OCI-LY3 (cell line): ENCODE data around the gene DUSP14.

Experiments
- H2AFZ ChIP-seq: fragments of 200-600, 300-600 bp; shearing (Covaris generic); 2 replicates; pipeline ENCODE4 v1.6.0; 2014; ENCODE audit warnings: antibody characterized with exemption, low read depth, low read length
- H3K27ac ChIP-seq: fragments of 200-600, 300-600 bp; sonication (generic); 2 replicates; pipeline ENCODE4 v1.5.1; 2014; ENCODE audit warnings: mild to moderate bottlenecking, low read length, moderate library complexity, mixed read lengths
- H3K27me3 ChIP-seq: fragments of 200-600, 300-600 bp; sonication (generic); 2 replicates; pipeline ENCODE4 v1.6.1; 2014; ENCODE audit warnings: low read depth, low read length, mixed read lengths
- H3K36me3 ChIP-seq: fragments of 200-600, 300-600 bp; sonication (generic); replicated peaks from 2 replicates; pipeline ENCODE3; 2014; ENCODE audit warnings: low read depth, low read length, mixed read lengths
- H3K4me1 ChIP-seq: fragments of 300-600, 200-600 bp; sonication (generic); 2 replicates; pipeline ENCODE4 v1.6.1; 2014; ENCODE audit warnings: low read length, mixed read lengths
- H3K4me2 ChIP-seq: fragments of 200-600, 300-600 bp; sonication (generic); 2 replicates; pipeline ENCODE4 v1.6.1; 2014; ENCODE audit warnings: low read length, mixed read lengths
- H3K4me3 ChIP-seq: fragments of 300-600, 200-600 bp; sonication (generic); 2 replicates; pipeline ENCODE4 v1.5.1; 2014; ENCODE audit warnings: antibody characterized with exemption, mild to moderate bottlenecking, low read length, moderate library complexity
- H3K79me2 ChIP-seq: fragments of 300-600, 200-600 bp; shearing (Covaris generic); 2 replicates; pipeline ENCODE4 v1.6.1; 2014; ENCODE audit warnings: mild to moderate bottlenecking, low read length, mixed read lengths
- H3K9ac ChIP-seq: fragments of 300-600, 200-600 bp; shearing (Covaris generic); 2 replicates; pipeline ENCODE4 v1.6.0; 2014; ENCODE audit warnings: mild to moderate bottlenecking, low read length, moderate library complexity
- H3K9me3 ChIP-seq: fragments of 200-600, 300-600 bp; shearing (Covaris generic); 2 replicates; pipeline ENCODE4 v1.6.1; 2014; ENCODE audit warnings: low read length, mixed read lengths; ENCODE audit not compliant: insufficient read depth
- H4K20me1 ChIP-seq: fragments of 200-600, 300-600 bp; sonication (generic); 2 replicates; pipeline ENCODE4 v1.6.1; 2016; ENCODE audit warnings: low read length, mixed read lengths; ENCODE audit not compliant: insufficient read depth
- EZH2phosphoT487 ChIP-seq: fragments of 200-600 bp; shearing (Covaris generic); IDR thresholded peaks from 2 replicates; pipeline ENCODE4 v1.6.1; 2018; ENCODE audit warnings: antibody characterized with exemption, mixed run types, low read depth
- TF ChIP-seq, protein P1 (sequence below): fragments of 200-600, 300-600 bp; sonication (generic); IDR thresholded peaks from 2 replicates; pipeline ENCODE4 v1.5.1; 2014; ENCODE audit warnings: antibody characterized with exemption, low read length, low read depth

DUSP14 gene

DNA sequence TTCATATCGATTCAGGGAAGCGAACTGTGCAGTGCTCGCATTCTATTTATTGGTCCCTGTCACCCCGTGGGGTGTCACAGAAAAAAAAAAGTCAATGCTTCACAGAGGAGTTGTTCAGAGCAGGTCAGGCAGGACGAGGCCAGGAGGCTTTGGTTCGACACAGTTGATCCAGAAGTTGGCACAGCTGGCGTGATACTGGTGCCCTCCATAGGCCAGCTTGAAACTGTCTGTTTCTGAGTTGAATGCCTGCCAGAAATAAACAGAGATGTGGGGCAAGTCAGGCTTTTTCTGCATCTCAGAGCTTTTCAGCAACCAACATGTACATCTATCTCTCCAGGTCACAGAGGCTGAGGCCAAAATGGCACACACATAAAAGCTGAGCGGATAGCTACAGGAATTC is 29.1 kb downstream of the DUSP14 start:
- TF ChIP-seq, protein P1, sequence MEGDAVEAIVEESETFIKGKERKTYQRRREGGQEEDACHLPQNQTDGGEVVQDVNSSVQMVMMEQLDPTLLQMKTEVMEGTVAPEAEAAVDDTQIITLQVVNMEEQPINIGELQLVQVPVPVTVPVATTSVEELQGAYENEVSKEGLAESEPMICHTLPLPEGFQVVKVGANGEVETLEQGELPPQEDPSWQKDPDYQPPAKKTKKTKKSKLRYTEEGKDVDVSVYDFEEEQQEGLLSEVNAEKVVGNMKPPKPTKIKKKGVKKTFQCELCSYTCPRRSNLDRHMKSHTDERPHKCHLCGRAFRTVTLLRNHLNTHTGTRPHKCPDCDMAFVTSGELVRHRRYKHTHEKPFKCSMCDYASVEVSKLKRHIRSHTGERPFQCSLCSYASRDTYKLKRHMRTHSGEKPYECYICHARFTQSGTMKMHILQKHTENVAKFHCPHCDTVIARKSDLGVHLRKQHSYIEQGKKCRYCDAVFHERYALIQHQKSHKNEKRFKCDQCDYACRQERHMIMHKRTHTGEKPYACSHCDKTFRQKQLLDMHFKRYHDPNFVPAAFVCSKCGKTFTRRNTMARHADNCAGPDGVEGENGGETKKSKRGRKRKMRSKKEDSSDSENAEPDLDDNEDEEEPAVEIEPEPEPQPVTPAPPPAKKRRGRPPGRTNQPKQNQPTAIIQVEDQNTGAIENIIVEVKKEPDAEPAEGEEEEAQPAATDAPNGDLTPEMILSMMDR: no peak
- no peak for TF ChIP-seq EZH2phosphoT487
- Histone ChIP-seq H3K4me2 (no peak overlapping the region), H3K27me3 (no peaks in the 10 kb centered on the region), H2AFZ (no peak overlapping the region), H3K4me1 (no peaks in the 10 kb centered on the region), H3K27ac (no peak overlapping the region), H3K36me3 (peaks cover 23% of the 10 kb centered on the region), H3K4me3 (no peak overlapping the region), H3K9me3 (no peaks in the 10 kb centered on the region), H3K9ac (no peak overlapping the region), H3K79me2 (no peaks in the 10 kb centered on the region), H4K20me1 (no peaks in the 10 kb centered on the region)

DNA sequence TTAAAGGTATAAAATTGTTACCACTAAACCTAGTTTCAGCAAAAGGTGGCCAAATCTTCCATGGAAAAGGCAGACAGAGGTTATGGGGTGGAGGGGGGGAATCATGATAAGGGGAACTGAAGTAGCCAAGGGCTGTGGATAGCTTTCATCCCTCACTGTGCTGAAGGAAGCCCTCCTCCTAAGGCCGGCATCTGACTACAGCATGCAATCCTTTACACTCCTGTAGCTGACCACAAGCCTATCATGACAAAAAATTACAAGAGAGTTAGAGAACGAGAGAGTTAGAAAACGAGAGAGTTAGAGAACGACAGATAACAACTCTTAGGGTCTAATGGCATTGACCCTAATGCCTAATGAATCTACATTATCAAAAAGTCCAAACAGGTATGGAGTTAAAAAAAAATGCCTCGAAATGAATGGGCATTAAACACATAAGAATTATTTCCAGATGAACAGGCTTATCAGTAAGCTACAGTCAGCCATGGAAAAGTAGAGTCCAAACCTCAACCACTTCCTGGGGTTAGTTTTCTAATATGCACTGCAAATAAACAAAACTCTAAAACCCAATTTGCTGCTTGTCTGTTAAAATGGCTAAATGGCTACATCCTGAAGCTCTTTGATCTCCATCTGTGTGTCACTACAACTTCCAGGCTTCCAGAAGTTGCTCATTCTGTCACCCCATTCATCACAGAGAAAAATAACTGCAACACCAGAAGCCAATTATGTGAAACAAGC is 29.7 kb downstream of the DUSP14 start:
- Histone ChIP-seq H3K4me2 (no peak overlapping the region), H4K20me1 (no peaks in the 10 kb centered on the region), H3K27me3 (no peaks in the 10 kb centered on the region), H3K9me3 (no peaks in the 10 kb centered on the region), H3K27ac (no peak overlapping the region), H3K4me1 (no peaks in the 10 kb centered on the region), H2AFZ (no peak overlapping the region), H3K4me3 (no peak overlapping the region), H3K9ac (no peak overlapping the region), H3K79me2 (no peaks in the 10 kb centered on the region), H3K36me3 (peaks cover 25% of the 10 kb centered on the region)
- TF ChIP-seq, protein P1: no peak
- no peak for TF ChIP-seq EZH2phosphoT487

DNA sequence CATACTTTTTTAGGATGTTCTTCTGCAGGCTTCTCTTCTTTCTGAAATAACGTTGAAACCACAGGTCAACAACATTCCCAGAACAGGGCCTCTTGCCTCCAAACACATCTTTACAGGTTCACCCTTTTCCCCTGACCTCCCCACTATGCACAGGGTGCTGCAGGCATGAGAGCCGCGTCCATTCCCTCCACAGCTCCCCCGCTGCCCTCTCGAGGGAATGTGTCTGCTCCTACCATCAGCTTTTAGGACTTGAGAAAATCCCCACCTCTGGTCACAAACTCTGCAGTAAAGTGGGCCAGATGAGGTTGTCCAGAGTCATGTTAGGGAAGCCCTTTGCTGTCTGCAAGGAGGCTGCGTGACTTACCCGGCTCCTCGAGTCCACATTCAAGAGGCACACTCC is 30.5 kb downstream of the DUSP14 start:
- H3K27ac ChIP-seq: no peak overlapping the region
- no peak overlapping the region for H3K9ac ChIP-seq
- no peaks in the 10 kb centered on the region for H4K20me1 ChIP-seq
- TF ChIP-seq, protein P1: no peak
- no peak for TF ChIP-seq EZH2phosphoT487
- no peak overlapping the region for H3K4me2 ChIP-seq
- H3K36me3 ChIP-seq: peaks cover 25% of the 10 kb centered on the region
- no peak overlapping the region for H3K4me3 ChIP-seq
- no peaks in the 10 kb centered on the region for H3K27me3 ChIP-seq
- H3K4me1 ChIP-seq: no peaks in the 10 kb centered on the region
- H3K79me2 ChIP-seq: no peaks in the 10 kb centered on the region
- no peak overlapping the region for H2AFZ ChIP-seq
- no peaks in the 10 kb centered on the region for H3K9me3 ChIP-seq

DNA sequence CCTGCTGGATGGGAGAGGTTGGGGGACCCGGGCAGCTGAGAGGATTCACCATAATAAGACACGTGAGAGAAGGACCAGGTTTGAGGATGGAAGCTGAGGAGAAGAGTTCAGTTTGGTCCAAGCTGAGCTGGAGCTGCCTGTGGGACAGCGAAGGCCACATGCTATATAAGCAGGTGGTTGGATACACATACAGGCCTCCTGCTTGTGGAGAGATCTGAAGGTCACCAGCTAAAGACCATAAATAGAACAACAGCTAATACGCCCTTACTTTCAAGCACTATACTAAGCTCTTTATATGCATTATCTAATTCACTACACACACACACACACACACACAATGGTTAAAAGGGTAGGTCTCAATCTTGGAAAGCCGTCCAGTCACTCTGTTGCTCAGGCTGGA is 32.1 kb downstream of the DUSP14 start:
- H3K79me2 ChIP-seq: no peaks in the 10 kb centered on the region
- H2AFZ ChIP-seq: no peak overlapping the region
- no peaks in the 10 kb centered on the region for H3K4me1 ChIP-seq
- H3K36me3 ChIP-seq: peaks cover 25% of the 10 kb centered on the region
- H4K20me1 ChIP-seq: no peaks in the 10 kb centered on the region
- no peak for TF ChIP-seq EZH2phosphoT487
- TF ChIP-seq, protein P1: no peak
- H3K9me3 ChIP-seq: no peaks in the 10 kb centered on the region
- H3K4me3 ChIP-seq: no peak overlapping the region
- H3K4me2 ChIP-seq: no peak overlapping the region
- H3K9ac ChIP-seq: no peak overlapping the region
- H3K27ac ChIP-seq: no peak overlapping the region
- H3K27me3 ChIP-seq: no peaks in the 10 kb centered on the region
